K562 (cell line): Measurements from ENCODE around the gene FAM98C. TPM values are rescaled to one million over a fixed set of nuclear protein-coding genes. Genes with fewer than 3 reads are reported as not detected.

ENCODE experiments used
- DIDO1 ChIP-seq: fragments of 450-650 bp; IDR thresholded peaks from 2 replicates; pipeline ENCODE4 v1.6.1; 2016; ENCODE audit warnings: low read depth, missing biosample characterization, missing genetic modification characterization
- ELF4 ChIP-seq: fragments of 450-650 bp; formaldehyde crosslinking; IDR thresholded peaks from 2 replicates; pipeline ENCODE4 v1.4.0; 2022; ENCODE audit warnings: missing genetic modification characterization
- HDGF ChIP-seq: fragments of 450-650 bp; IDR thresholded peaks from 2 replicates; pipeline ENCODE4 v1.6.1; 2016
- MCM2 ChIP-seq: fragments of 450-650 bp; IDR thresholded peaks from 2 replicates; pipeline ENCODE4 v1.6.1; 2017; ENCODE audit warnings: low read depth, mild to moderate bottlenecking
- RAD51 ChIP-seq: fragments of 450-650 bp; IDR thresholded peaks from 2 replicates; pipeline ENCODE4 v1.7.1; 2016; ENCODE audit warnings: low read depth, mild to moderate bottlenecking, borderline replicate concordance
- RB1 ChIP-seq: fragments of 450-650 bp; IDR thresholded peaks from 2 replicates; pipeline ENCODE4 v1.6.1; 2017; ENCODE audit warnings: low read depth, mild to moderate bottlenecking
- SRSF1 ChIP-seq: fragments of 200-400 bp; formaldehyde crosslinking; IDR thresholded peaks from 2 replicates; pipeline ENCODE4 v1.6.1; 2017; ENCODE audit warnings: mild to moderate bottlenecking, low read depth, low read length, moderate library complexity
- ZBTB8A ChIP-seq: fragments of 450-650 bp; IDR thresholded peaks from 2 replicates; pipeline ENCODE4 v1.6.1; 2018; ENCODE audit warnings: mild to moderate bottlenecking, moderate library complexity; ENCODE audit not compliant: partially characterized antibody
- ZNF12 ChIP-seq: sonication (generic); formaldehyde crosslinking; IDR thresholded peaks from 2 replicates; pipeline ENCODE4 v1.4.0; 2020; ENCODE audit warnings: mild to moderate bottlenecking, missing genetic modification reagents
- ZNF717 ChIP-seq: fragments of 250-450 bp; sonication (Bioruptor Pico); IDR thresholded peaks from 2 replicates; pipeline ENCODE4 v1.5.0; 2021
- polyA plus RNA-seq, 8 experiments: library from polyadenylated mRNA; depleted of rRNA in 4 of 8; stranded (reverse) in 5 of 8; unstranded in 3 of 8; fragments of >200 nt; fragmentation: Nextera tagmentation in 2 of 8; fragmentation: Illumina TruSeq in 1 of 8; extraction: Ambion mirVana in 2 of 8; extraction: Trizol in 1 of 8; gene quantifications; 2 replicates each; pipeline versions ENCODE4 v1.2.1 to v1.2.3, GENCODE V29; 2011 to 2014; ENCODE audit warnings: inconsistent platforms in 1 of 8, missing spikeins in 1 of 8
- total RNA-seq, 7 experiments: library from RNA; depleted of rRNA in 6 of 7; stranded (reverse); fragments of >200 nt in 6 of 7; fragmentation: Illumina TruSeq in 2 of 7; extraction: Trizol in 2 of 7; gene quantifications; 2 replicates each; pipeline versions ENCODE4 v1.2.1 to v1.2.3, GENCODE V29; 2011 to 2021; ENCODE audit warnings: low replicate concordance in 1 of 7
- TF ChIP-seq, protein P1 (sequence below): IDR thresholded peaks from 3 replicates; pipeline ENCODE4 v1.6.1; 2011; ENCODE audit warnings: borderline replicate concordance, mild to moderate bottlenecking; ENCODE audit not compliant: insufficient read length, insufficient read depth
- TF ChIP-seq, protein P2 (sequence below): fragments of 450-650 bp; IDR thresholded peaks from 2 replicates; pipeline ENCODE4 v1.6.1; 2016
- TF ChIP-seq, protein P3 (sequence below): fragments of 250-450 bp; sonication (Bioruptor Pico); IDR thresholded peaks from 2 replicates; pipeline ENCODE4 v1.8.0; 2021; ENCODE audit warnings: moderate library complexity, mild to moderate bottlenecking, inconsistent platforms
- TF ChIP-seq, protein P4 (sequence below): IDR thresholded peaks from 2 replicates; pipeline ENCODE4 v1.6.1; 2016; ENCODE audit warnings: missing genetic modification characterization, missing compliant biosample characterization
- TF ChIP-seq, protein P5 (sequence below): fragments of 250-450 bp; sonication (Bioruptor Pico); IDR thresholded peaks from 2 replicates; pipeline ENCODE4 v1.4.0; 2020; ENCODE audit warnings: mild to moderate bottlenecking, moderate library complexity, borderline replicate concordance
- TF ChIP-seq, protein P6 (sequence below): sonication (generic); formaldehyde crosslinking; IDR thresholded peaks from 2 replicates; pipeline ENCODE4 v1.8.0; 2022; ENCODE audit warnings: missing genetic modification reagents, mild to moderate bottlenecking, borderline replicate concordance
- TF ChIP-seq, protein P7 (sequence below): fragments of 150-350 bp; conservative IDR thresholded peaks from 2 replicates; pipeline ENCODE4 v1.6.1; 2014; ENCODE audit warnings: low read length

Gene FAM98C
- total and polyA plus RNA-seq, 9 of the 15 experiments (the other 6 are each of a cell fraction or from before 2014, with no cell fraction given): 1.7 to 43.8 (median 13.7) TPM

DNA sequence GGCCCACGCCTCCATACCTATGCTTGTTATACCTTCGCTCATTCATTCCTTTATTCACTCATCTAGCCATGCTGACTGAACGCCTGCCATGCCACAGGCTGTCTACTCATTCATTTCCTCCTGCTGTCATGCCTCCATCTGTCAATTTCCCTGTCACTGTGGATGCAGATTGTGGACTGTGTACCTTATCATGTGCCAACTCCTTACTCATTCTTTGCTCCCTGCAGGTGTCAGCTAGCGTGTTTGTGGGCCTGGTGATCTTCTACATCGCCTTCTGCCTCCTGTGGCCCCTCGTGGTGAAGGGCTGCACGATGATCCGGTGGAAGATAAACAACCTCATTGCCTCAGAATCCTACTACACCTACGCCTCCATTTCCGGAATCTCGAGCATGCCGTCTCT is 32.6 kb upstream of the FAM98C start (continued):
- TF ChIP-seq ZNF12 (CRISPR knock-in tag) (no peak), ELF4 (no peak), MCM2 (no peak), RAD51 (no peak), HDGF (no peak), DIDO1 (tag) (no peak), ZBTB8A (no peak), RB1 (no peak), SRSF1 (no peak), ZNF717 (CRISPR knock-in tag) (no peak)
- TF ChIP-seq, protein P1, sequence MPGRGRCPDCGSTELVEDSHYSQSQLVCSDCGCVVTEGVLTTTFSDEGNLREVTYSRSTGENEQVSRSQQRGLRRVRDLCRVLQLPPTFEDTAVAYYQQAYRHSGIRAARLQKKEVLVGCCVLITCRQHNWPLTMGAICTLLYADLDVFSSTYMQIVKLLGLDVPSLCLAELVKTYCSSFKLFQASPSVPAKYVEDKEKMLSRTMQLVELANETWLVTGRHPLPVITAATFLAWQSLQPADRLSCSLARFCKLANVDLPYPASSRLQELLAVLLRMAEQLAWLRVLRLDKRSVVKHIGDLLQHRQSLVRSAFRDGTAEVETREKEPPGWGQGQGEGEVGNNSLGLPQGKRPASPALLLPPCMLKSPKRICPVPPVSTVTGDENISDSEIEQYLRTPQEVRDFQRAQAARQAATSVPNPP: no peak
- TF ChIP-seq, protein P2, sequence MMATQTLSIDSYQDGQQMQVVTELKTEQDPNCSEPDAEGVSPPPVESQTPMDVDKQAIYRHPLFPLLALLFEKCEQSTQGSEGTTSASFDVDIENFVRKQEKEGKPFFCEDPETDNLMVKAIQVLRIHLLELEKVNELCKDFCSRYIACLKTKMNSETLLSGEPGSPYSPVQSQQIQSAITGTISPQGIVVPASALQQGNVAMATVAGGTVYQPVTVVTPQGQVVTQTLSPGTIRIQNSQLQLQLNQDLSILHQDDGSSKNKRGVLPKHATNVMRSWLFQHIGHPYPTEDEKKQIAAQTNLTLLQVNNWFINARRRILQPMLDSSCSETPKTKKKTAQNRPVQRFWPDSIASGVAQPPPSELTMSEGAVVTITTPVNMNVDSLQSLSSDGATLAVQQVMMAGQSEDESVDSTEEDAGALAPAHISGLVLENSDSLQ: peak; percentile 76
- TF ChIP-seq, protein P3, sequence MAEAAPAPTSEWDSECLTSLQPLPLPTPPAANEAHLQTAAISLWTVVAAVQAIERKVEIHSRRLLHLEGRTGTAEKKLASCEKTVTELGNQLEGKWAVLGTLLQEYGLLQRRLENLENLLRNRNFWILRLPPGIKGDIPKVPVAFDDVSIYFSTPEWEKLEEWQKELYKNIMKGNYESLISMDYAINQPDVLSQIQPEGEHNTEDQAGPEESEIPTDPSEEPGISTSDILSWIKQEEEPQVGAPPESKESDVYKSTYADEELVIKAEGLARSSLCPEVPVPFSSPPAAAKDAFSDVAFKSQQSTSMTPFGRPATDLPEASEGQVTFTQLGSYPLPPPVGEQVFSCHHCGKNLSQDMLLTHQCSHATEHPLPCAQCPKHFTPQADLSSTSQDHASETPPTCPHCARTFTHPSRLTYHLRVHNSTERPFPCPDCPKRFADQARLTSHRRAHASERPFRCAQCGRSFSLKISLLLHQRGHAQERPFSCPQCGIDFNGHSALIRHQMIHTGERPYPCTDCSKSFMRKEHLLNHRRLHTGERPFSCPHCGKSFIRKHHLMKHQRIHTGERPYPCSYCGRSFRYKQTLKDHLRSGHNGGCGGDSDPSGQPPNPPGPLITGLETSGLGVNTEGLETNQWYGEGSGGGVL (CRISPR knock-in tag): no peak
- TF ChIP-seq, protein P4, sequence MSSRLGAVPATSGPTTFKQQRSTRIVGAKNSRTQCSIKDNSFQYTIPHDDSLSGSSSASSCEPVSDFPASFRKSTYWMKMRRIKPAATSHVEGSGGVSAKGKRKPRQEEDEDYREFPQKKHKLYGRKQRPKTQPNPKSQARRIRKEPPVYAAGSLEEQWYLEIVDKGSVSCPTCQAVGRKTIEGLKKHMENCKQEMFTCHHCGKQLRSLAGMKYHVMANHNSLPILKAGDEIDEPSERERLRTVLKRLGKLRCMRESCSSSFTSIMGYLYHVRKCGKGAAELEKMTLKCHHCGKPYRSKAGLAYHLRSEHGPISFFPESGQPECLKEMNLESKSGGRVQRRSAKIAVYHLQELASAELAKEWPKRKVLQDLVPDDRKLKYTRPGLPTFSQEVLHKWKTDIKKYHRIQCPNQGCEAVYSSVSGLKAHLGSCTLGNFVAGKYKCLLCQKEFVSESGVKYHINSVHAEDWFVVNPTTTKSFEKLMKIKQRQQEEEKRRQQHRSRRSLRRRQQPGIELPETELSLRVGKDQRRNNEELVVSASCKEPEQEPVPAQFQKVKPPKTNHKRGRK (tag): no peak
- TF ChIP-seq, protein P5, sequence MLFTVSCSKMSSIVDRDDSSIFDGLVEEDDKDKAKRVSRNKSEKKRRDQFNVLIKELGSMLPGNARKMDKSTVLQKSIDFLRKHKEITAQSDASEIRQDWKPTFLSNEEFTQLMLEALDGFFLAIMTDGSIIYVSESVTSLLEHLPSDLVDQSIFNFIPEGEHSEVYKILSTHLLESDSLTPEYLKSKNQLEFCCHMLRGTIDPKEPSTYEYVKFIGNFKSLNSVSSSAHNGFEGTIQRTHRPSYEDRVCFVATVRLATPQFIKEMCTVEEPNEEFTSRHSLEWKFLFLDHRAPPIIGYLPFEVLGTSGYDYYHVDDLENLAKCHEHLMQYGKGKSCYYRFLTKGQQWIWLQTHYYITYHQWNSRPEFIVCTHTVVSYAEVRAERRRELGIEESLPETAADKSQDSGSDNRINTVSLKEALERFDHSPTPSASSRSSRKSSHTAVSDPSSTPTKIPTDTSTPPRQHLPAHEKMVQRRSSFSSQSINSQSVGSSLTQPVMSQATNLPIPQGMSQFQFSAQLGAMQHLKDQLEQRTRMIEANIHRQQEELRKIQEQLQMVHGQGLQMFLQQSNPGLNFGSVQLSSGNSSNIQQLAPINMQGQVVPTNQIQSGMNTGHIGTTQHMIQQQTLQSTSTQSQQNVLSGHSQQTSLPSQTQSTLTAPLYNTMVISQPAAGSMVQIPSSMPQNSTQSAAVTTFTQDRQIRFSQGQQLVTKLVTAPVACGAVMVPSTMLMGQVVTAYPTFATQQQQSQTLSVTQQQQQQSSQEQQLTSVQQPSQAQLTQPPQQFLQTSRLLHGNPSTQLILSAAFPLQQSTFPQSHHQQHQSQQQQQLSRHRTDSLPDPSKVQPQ: no peak
- TF ChIP-seq, protein P6, sequence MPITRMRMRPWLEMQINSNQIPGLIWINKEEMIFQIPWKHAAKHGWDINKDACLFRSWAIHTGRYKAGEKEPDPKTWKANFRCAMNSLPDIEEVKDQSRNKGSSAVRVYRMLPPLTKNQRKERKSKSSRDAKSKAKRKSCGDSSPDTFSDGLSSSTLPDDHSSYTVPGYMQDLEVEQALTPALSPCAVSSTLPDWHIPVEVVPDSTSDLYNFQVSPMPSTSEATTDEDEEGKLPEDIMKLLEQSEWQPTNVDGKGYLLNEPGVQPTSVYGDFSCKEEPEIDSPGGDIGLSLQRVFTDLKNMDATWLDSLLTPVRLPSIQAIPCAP: no peak
- TF ChIP-seq, protein P7, sequence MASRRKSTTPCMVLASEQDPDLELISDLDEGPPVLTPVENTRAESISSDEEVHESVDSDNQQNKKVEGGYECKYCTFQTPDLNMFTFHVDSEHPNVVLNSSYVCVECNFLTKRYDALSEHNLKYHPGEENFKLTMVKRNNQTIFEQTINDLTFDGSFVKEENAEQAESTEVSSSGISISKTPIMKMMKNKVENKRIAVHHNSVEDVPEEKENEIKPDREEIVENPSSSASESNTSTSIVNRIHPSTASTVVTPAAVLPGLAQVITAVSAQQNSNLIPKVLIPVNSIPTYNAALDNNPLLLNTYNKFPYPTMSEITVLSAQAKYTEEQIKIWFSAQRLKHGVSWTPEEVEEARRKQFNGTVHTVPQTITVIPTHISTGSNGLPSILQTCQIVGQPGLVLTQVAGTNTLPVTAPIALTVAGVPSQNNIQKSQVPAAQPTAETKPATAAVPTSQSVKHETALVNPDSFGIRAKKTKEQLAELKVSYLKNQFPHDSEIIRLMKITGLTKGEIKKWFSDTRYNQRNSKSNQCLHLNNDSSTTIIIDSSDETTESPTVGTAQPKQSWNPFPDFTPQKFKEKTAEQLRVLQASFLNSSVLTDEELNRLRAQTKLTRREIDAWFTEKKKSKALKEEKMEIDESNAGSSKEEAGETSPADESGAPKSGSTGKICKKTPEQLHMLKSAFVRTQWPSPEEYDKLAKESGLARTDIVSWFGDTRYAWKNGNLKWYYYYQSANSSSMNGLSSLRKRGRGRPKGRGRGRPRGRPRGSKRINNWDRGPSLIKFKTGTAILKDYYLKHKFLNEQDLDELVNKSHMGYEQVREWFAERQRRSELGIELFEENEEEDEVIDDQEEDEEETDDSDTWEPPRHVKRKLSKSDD: no peak
